Fibroblast of villous mesenchyme (primary cell): ENCODE results near the gene CRYGA. TPM values are rescaled to one million over a fixed set of nuclear protein-coding genes. Genes with fewer than 3 reads are reported as not detected.
"Not testable (repeated sequence)": the region's sequence is repeated elsewhere in the genome, so short reads cannot be mapped to it uniquely, and the experiment has no call there.

Experiments used
- DNase-seq: peaks from one replicate; pipeline ENCODE4 v3.0.0-alpha.2; 2010; ENCODE audit warnings: low read depth
- H3K4me3 ChIP-seq: 2 replicates; pipeline ENCODE4 v1.5.1; 2011; ENCODE audit warnings: low read depth, mild to moderate bottlenecking, low read length
- total RNA-seq: library from RNA; depleted of rRNA; stranded (reverse); fragments of >200 nt; gene quantifications from 2 replicates; pipeline ENCODE4 v1.2.3, GENCODE V29; 2012
- TF ChIP-seq, protein P1 (sequence below): IDR thresholded peaks from 2 replicates; pipeline ENCODE4 v1.5.1; 2012; ENCODE audit warnings: low read depth, mild to moderate bottlenecking, low read length; ENCODE audit not compliant: insufficient read depth

CRYGA gene
- total RNA-seq, 1 donor = not detected

DNA sequence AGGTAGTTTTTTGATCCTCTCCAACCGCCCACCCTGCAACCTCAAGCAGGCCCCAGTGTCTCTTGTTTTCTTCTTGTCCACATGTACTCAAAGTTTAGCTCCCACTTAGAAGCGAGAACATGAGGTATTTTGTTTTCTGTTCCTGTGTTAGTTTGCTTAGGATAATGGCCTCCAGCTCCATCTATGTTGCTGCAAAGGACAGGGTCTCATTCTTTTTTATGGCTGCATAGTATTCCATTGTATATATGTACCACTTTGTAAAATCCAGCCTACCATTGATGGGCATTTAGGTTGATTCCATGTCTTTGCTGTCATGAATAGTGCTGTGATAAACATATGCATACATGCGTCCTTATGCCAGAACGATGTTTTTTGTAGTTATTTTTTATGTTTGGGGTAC is 36.3 kb downstream of the CRYGA start:
- no peak overlapping the region for H3K4me3 ChIP-seq
- DNase-seq = no peak
- TF ChIP-seq, protein P1, sequence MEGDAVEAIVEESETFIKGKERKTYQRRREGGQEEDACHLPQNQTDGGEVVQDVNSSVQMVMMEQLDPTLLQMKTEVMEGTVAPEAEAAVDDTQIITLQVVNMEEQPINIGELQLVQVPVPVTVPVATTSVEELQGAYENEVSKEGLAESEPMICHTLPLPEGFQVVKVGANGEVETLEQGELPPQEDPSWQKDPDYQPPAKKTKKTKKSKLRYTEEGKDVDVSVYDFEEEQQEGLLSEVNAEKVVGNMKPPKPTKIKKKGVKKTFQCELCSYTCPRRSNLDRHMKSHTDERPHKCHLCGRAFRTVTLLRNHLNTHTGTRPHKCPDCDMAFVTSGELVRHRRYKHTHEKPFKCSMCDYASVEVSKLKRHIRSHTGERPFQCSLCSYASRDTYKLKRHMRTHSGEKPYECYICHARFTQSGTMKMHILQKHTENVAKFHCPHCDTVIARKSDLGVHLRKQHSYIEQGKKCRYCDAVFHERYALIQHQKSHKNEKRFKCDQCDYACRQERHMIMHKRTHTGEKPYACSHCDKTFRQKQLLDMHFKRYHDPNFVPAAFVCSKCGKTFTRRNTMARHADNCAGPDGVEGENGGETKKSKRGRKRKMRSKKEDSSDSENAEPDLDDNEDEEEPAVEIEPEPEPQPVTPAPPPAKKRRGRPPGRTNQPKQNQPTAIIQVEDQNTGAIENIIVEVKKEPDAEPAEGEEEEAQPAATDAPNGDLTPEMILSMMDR = no peak

DNA sequence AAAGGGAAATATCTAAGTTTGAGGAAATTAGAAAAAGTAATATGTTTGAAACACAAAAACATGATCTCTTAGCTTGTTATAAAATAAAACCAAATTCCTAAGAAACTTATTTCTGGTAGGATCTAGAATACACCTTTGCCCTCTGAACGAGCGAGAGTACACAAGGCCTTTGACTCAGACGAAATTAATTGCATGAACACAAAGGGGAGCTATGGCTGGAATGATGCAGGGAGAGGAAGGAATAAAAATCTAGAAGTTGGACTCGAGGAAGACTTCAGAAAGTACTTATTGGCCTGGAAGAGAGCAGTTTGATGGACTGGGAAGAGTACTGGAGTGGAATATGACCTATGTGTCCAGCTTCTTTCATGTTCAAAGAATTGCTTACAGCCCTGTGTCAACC is 38.1 kb downstream of the CRYGA start:
- TF ChIP-seq, protein P1 = no peak
- DNase-seq = no peak
- no peak overlapping the region for H3K4me3 ChIP-seq

DNA sequence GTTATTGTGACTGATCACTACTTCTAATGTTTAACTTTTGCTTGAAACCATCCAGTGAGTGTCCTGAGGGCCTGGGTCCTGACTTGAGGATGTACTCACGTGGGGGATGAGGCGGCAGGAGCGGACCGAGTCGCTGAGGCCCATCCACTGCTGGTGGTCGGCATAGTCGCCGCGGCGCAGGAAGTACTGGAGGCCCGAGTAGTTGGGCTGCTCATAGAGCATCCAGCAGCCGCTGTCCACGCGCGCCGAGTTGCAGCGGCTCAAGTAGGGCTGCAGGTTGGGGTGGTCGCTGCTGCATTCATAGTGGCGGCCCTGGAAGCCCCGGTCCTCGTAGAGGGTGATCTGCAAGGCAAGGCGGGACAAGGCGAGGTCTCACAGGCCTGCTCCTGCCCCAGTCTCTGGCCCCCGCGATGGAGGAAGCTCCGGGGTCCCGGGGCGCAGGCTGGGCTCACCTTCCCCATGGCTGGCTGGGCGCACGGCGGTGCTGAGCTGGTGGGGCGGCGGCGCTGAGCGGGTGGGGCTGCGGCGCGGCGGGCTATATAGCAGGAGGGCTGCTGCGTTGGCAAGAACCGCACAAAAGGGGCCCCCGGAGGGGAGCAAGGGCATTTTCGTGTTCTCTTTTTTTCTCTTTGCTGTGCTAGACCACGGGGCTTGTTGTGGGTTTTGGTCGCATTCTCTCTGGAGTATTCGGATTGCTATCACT is 39.2 kb downstream of the CRYGA start, which contains the start of gene CRYGD:
TSS of gene CRYGD (minus strand) at position 512 of the 703 bp plus-strand sequence. CDS start at position 461, 51 bp downstream.
- H3K4me3 ChIP-seq, DNase-seq: not testable (repeated sequence)

DNA sequence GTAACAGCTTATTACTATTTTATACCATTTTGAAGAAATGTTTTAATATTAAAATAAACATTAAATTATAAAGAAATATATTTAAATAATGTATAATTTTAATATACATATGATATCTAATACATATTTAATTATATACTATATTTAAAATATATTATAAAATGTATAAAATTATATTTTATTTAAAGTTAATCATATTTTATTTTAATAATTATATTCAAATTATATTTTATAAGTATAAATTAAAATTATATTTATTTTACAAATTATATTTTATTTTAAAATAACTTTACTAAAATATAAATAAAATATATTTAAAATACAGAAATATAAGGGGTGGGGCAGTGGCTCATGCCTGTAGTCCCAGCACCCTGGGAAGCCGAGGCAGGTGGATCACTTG is 41.1 kb downstream of the CRYGA start:
- DNase-seq = no peak
- no peak overlapping the region for H3K4me3 ChIP-seq
- TF ChIP-seq, protein P1 = no peak

DNA sequence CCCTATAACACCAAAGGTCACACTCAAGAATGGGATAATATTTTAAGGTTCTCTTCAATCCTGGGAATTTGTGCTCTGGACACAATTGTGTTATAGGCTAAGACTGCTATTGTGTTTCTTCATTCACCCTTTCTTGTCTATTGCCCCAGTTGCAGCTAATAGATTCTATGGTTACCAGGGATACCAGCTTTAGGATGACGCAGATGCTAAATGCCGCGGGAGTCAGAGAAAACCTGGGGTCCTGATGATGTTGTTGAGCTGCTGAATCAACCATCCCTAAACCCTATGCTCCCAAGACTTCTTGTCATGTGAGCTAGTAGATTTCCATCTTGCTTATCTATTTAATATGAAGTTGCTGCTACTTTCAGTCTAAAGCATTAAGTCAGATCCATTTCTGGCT is 44.5 kb downstream of the CRYGA start:
- no peak for DNase-seq
- H3K4me3 ChIP-seq = no peak overlapping the region
- TF ChIP-seq, protein P1 = no peak

DNA sequence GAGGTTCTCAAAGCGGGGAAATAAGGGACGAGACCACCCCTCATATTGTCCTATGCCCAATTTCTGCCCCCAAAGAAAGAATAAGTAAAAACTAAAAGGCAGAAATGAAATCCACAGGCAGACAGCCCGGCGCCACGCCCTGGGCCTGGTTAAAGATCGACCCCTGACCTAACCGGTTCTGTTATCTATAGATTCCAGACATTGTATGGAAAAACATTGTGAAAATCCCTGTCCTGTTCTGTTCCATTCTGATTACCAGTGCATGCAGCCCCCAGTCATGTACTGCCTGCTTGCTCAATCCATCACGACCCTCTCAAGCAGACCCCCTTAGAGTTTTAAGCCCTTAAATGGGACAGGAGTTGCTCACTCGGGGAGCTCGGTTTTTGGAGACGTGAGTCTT is 46.0 kb downstream of the CRYGA start:
- DNase-seq = not testable (repeated sequence)

DNA sequence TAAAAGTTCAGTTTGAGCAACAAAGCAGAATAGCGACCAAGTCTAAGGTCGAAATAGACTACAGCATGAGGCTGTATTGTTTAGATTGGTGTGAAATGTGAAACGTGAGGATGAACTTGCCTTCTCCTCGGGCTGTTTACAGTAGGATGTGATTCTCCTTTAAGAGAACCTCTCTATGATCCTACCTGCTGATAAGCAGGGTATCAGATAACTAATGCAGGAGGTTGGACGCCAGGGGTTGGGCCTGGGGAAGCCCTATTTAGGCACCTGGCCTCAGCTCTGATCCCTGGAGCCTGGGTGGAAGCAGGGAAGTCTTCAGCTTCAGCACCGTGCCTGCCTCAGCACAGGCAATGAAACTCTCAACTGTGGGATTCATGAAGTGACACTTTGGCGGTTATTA is 50.4 kb downstream of the CRYGA start:
- TF ChIP-seq, protein P1 = no peak
- no peak for DNase-seq
- no peak overlapping the region for H3K4me3 ChIP-seq

More for the DNA sequence above, 46.0 kb downstream of the CRYGA start:
- not testable (repeated sequence) for H3K4me3 ChIP-seq

DNA sequence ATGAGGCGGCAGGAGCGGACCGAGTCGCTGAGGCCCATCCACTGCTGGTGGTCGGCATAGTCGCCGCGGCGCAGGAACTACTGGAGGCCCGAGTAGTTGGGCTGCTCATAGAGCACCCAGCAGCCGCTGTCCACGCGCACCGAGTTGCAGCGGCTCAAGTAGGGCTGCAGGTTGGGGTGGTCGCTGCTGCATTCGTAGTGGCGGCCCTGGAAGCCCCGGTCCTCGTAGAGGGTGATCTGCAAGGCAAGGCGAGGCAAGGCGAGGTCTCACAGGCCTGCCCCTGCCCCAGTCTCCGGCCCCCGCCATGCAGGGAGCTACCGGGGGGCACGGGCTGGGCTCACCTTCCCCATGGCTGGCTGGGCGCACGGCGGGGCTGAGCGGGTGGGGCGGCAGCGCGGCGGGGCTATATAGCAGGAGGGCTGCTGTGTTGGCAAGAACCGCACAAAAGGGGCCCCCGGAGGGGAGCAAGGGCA is 51.1 kb downstream of the CRYGA start:
- H3K4me3 ChIP-seq, DNase-seq: not testable (repeated sequence)

Other genes with a start within 250 kb of the CRYGA start
- gene PLEKHM3, start 138.1 kb downstream of the CRYGA start, total RNA-seq = 10.6 and 13.8 TPM in 2 replicates
- not detected in 2 replicates for gene CRYGD, start 39.1 kb downstream of the CRYGA start, total RNA-seq
- gene CRYGC, start 33.8 kb downstream of the CRYGA start, total RNA-seq = not detected in 2 replicates
- not detected in 2 replicates for gene CRYGB, start 17.4 kb downstream of the CRYGA start, total RNA-seq
- gene C2orf80, start 26.4 kb upstream of the CRYGA start, total RNA-seq = not detected in 2 replicates
- gene IDH1, start 91.5 kb upstream of the CRYGA start, total RNA-seq = 203 and 215 TPM in 2 replicates
- gene PIKFYVE, start 102.7 kb upstream of the CRYGA start, total RNA-seq = 36.1 and 46.6 TPM in 2 replicates
- gene PTH2R, start 243.2 kb upstream of the CRYGA start, total RNA-seq = 0.43 and 0.64 TPM in 2 replicates